ENCODE measurements around the gene EHMT1. TPM values are rescaled to one million over a fixed set of nuclear protein-coding genes. Genes with fewer than 3 reads are reported as not detected.

EHMT1 gene
- total RNA-seq, 1 experiment from 2014 or later: 63.9 TPM

DNA sequence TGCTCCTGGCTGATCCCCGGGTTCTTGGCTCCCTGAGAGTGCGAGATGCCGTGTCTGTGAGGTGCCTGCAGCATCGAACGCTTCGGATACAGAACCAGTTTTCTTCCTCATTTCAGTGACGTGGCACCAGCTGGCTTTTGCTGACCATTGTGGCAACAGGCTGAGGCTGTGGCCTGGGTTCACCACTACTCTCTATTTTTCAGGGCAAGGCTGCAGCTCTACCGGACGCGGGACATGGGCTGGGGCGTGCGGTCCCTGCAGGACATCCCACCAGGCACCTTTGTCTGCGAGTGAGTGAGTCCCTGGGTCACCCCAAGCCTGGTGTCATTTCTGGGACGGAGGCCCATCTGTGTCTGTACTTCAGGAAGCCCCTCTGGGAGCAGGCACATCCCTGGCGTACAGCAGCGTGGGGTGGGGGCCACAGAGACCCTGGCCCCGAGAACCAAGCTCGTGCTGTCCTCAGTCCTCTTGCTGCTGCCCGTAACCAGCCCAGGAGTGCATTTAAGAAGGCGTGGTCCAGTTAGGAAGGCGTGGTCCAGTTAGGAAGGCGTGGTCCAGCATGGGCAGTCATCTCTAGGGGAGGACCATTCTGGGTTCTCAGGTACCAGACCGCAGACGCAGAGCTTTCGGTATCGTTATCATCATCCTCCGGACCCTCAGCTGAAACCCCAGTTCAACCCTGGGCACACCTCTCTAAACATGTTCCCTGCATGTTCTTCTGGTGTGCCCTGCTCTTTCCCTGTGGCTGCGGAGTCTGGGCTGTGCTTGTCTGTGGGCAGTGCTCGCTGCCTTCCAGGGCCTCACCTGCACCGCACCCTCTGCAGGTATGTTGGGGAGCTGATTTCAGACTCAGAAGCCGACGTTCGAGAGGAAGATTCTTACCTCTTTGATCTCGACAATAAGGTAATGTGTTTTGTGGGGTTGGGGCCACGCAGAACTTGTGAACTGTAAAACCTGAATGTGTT lies 198.7 kb downstream of the EHMT1 start:
- no TSS peak for BruUV-seq (replicated peaks)
- CTCF ChIA-PET: no interaction called here
- POLR2A ChIA-PET: no interaction called here
- no peaks in the 10 kb centered on the region for H3K27me3 ChIP-seq (ENCODE audit: control insufficient read depth, insufficient read depth, low read length)
- H3K36me3 ChIP-seq (ENCODE audit: control insufficient read depth, insufficient read depth, low read length): no peaks in the 10 kb centered on the region
- H3K9me3 ChIP-seq (ENCODE audit: control insufficient read depth, insufficient read depth, low read depth, low read length): no peaks in the 10 kb centered on the region
- in situ Hi-C loops (cut with HindIII; ENCODE audit: low pct_unique_long_range_greater_than_20kb, low sequenced_read_pairs) (no loop called here), intact Hi-C loops (cut with micrococcal nuclease; ENCODE audit: unreplicated experiment) (no loop called here)
- ATAC-seq (no peak), DNase-seq (ENCODE audit: low read depth, low spot score) (no peak)
- H3K4me1 ChIP-seq (ENCODE audit: control insufficient read depth, insufficient read depth, low read length): no peaks in the 10 kb centered on the region
- TF ChIP-seq TCF7L2 (IDR thresholded peaks at IDR 0.05; ENCODE audit: low read depth, low read length) (no peak), POLR2AphosphoS5 (IDR thresholded peaks at IDR 0.05; ENCODE audit: low read depth, low read length) (no peak), SIN3A (IDR thresholded peaks at IDR 0.05; ENCODE audit: borderline replicate concordance, insufficient read depth, low read depth, low read length) (no peak)
- TF ChIP-seq, protein P1, sequence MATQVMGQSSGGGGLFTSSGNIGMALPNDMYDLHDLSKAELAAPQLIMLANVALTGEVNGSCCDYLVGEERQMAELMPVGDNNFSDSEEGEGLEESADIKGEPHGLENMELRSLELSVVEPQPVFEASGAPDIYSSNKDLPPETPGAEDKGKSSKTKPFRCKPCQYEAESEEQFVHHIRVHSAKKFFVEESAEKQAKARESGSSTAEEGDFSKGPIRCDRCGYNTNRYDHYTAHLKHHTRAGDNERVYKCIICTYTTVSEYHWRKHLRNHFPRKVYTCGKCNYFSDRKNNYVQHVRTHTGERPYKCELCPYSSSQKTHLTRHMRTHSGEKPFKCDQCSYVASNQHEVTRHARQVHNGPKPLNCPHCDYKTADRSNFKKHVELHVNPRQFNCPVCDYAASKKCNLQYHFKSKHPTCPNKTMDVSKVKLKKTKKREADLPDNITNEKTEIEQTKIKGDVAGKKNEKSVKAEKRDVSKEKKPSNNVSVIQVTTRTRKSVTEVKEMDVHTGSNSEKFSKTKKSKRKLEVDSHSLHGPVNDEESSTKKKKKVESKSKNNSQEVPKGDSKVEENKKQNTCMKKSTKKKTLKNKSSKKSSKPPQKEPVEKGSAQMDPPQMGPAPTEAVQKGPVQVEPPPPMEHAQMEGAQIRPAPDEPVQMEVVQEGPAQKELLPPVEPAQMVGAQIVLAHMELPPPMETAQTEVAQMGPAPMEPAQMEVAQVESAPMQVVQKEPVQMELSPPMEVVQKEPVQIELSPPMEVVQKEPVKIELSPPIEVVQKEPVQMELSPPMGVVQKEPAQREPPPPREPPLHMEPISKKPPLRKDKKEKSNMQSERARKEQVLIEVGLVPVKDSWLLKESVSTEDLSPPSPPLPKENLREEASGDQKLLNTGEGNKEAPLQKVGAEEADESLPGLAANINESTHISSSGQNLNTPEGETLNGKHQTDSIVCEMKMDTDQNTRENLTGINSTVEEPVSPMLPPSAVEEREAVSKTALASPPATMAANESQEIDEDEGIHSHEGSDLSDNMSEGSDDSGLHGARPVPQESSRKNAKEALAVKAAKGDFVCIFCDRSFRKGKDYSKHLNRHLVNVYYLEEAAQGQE (IDR thresholded peaks at IDR 0.05; ENCODE audit: insufficient read depth in 1 of 2, low read depth in 2 of 2, low read length in 1 of 2): no peak
- TF ChIP-seq, protein P2, sequence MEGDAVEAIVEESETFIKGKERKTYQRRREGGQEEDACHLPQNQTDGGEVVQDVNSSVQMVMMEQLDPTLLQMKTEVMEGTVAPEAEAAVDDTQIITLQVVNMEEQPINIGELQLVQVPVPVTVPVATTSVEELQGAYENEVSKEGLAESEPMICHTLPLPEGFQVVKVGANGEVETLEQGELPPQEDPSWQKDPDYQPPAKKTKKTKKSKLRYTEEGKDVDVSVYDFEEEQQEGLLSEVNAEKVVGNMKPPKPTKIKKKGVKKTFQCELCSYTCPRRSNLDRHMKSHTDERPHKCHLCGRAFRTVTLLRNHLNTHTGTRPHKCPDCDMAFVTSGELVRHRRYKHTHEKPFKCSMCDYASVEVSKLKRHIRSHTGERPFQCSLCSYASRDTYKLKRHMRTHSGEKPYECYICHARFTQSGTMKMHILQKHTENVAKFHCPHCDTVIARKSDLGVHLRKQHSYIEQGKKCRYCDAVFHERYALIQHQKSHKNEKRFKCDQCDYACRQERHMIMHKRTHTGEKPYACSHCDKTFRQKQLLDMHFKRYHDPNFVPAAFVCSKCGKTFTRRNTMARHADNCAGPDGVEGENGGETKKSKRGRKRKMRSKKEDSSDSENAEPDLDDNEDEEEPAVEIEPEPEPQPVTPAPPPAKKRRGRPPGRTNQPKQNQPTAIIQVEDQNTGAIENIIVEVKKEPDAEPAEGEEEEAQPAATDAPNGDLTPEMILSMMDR (IDR thresholded peaks at IDR 0.05): no peak
- H3K4me3 ChIP-seq (ENCODE audit: low read depth in 2 of 2, low read length in 2 of 2): no peak overlapping the region
- no peak overlapping the region for H3K27ac ChIP-seq (ENCODE audit: low read length)

DNA sequence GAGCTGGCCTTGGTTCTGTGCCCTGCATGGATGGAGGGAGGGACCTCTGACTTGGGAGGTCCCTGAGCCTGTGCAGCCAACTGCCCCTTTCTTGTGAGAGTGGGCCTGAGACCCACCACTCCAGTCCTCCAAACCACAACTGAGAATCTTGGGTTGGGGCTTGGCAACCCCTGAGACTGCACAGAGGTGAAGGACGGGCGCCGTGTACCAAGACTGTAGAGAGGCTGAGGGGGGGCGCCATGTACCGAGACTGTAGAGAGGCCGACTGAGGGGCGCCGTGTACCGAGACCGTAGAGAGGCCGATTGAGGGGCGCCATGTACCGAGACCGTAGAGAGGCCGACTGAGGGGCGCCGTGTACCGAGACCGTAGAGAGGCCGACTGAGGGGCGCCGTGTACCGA lies 199.5 kb downstream of the EHMT1 start:
- ChIA-PET POLR2A (no interaction called here), CTCF (no interaction called here)
- in situ Hi-C loops (cut with HindIII; ENCODE audit: low pct_unique_long_range_greater_than_20kb, low sequenced_read_pairs) (no loop called here), intact Hi-C loops (cut with micrococcal nuclease; ENCODE audit: unreplicated experiment) (no loop called here)
- TF ChIP-seq, protein P1 (IDR thresholded peaks at IDR 0.05; ENCODE audit: insufficient read depth in 1 of 2, low read depth in 2 of 2, low read length in 1 of 2): no peak
- TF ChIP-seq, protein P2 (IDR thresholded peaks at IDR 0.05): no peak
- TF ChIP-seq SIN3A (IDR thresholded peaks at IDR 0.05; ENCODE audit: borderline replicate concordance, insufficient read depth, low read depth, low read length): no peak
- TF ChIP-seq POLR2AphosphoS5 (IDR thresholded peaks at IDR 0.05; ENCODE audit: low read depth, low read length): no peak
- no peak for TF ChIP-seq TCF7L2 (IDR thresholded peaks at IDR 0.05; ENCODE audit: low read depth, low read length)
- Histone ChIP-seq H3K4me3 (ENCODE audit: low read depth in 2 of 2, low read length in 2 of 2) (no peak overlapping the region), H3K27ac (ENCODE audit: low read length) (no peak overlapping the region), H3K4me1 (ENCODE audit: control insufficient read depth, insufficient read depth, low read length) (no peaks in the 10 kb centered on the region), H3K27me3 (ENCODE audit: control insufficient read depth, insufficient read depth, low read length) (no peaks in the 10 kb centered on the region), H3K9me3 (ENCODE audit: control insufficient read depth, insufficient read depth, low read depth, low read length) (no peaks in the 10 kb centered on the region), H3K36me3 (ENCODE audit: control insufficient read depth, insufficient read depth, low read length) (no peaks in the 10 kb centered on the region)
- ATAC-seq (no peak), DNase-seq (ENCODE audit: low read depth, low spot score) (no peak)
- no TSS peak for BruUV-seq (replicated peaks)

Measured in Panc1 (cell line).